NCI-H69 (cell line): ENCODE measurements around the gene RBPJ.

Source experiments
- DNase-seq: peaks from one replicate; lab custom pipeline; 2025; lab: John Stamatoyannopoulos, UW

The RBPJ gene

DNA sequence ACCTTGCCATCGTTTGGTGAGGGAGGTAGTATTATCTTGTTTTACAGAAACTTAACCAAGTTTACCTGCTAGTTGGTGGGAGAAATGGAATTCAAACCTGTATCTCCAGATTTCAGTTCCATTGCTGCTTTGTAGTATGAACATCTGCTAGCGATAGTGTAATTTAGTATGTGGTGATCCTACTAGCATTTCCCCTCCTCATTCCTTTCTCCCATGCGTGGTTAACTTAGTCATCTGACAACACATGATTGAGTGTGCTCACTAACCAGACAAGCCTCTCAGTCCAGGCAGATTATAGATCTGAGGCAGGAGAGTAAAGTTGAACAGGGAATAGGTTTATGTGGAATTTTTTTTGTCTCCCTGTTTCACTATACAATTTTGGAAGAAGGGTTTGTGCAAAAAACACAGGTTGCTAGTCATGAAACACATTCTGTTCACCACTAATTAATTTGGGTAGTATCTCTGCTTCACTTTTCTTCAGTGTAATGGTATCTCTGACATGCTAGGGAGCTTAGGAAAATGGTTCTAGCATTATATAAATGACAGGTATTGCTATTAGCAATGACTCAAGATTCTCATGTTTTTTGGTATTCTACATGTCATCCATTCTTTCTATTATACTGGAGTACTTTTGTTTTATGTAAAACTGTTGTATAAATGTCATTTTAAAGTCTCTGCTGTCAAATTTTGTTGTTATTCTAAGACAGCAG is 21.7 kb downstream of the RBPJ start:
- peak; percentile 24 for DNase-seq

DNA sequence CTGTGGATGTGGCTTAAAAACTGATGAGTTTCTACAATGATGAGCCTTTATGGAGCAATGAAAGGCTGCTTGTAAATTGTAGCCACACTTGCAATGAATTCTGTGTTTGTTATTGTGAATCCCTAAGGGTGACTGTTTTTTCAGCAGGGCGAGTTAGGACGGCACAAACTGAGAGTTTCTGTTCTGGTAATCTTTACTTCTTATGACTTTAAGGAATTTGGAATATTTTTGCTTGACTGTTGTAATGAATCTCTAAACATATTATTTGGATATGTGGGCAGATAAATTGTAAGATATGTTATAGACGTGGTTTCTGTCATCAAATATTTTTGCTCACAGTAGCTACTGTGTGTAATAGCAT is 22.2 kb downstream of the RBPJ start:
- no peak for DNase-seq

- DNase-seq: no peak
These were observed 24.2 kb downstream of the RBPJ start for GRCh38 chr4:26344901-26345564.

DNA sequence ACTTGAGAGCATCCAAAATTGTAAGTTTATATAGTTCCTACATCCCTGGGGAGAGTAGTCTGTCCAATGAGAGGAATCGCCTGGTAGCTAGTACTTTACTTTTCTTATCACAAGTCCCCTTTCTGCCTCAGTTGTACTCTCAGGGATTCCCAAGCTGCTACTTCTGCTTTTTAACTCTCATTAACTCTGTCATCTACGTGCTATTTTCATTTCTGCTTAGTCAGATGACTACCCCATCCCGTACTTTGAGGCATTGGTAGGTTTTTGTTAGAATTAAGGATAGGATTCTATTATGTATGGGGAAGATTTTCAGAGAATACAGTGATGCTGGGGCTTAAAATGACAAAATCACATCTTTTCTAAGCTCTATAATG is 24.7 kb downstream of the RBPJ start:
- DNase-seq: no peak

DNA sequence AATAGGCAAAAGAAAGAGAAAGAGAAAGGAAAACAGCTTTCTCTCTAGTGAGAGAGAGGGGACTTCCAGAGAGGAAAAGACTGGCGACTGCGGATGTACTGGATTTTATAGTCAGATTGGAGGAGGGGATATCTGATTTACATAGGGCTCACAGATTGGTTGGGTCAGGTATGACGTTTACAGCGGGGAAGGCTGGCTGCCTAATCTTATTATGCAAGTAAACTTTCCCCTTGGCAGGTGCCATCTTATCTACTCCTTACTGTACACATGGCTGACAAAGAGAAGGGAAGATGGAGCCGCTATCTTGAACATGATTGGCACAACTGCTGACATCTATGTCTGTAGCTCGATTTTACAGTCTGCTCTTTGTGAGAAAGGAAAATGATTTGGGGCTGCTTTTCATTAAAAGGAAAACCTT is 25.4 kb downstream of the RBPJ start:
- no peak for DNase-seq

- no peak for DNase-seq
These were observed 28.7 kb downstream of the RBPJ start for GRCh38 chr4:26349496-26349895.

DNA sequence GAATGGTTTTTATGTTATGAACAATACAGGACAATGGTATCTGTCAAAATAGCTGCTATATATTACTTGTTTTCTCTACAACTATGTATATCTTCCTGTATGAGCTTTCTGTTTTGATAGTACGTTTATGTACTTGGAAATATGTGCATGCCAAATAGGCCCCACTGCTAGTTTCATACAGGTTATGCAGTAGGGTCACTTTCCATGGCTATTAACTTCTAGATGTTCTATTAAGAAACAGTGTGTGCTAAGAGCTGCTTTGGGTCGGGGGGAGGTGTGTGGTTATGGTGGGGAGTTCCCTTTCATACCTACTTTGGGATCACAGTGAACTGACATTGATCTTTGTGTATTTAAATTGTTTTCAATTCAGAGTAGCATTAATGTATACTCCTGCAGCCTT is 30.9 kb downstream of the RBPJ start:
- no peak for DNase-seq

DNA sequence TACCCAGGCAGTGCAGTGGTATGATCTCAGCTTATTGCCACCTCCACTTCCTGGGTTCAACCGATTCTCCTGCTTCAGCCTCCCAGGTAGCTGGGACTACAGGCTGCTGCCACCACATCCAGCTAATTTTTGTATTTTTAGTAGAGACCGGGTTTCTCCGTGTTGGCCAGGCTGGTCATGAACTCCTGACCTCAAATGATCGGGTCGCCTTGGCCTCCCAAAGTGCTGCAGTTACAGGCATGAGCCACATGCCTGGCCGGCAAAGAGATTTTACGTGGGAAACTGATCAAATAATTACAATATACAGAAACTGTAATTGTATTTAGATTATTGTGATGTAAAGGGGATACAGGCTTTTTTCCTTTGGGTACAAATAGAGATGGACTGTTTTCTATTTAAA is 33.7 kb downstream of the RBPJ start:
- no peak for DNase-seq

DNA sequence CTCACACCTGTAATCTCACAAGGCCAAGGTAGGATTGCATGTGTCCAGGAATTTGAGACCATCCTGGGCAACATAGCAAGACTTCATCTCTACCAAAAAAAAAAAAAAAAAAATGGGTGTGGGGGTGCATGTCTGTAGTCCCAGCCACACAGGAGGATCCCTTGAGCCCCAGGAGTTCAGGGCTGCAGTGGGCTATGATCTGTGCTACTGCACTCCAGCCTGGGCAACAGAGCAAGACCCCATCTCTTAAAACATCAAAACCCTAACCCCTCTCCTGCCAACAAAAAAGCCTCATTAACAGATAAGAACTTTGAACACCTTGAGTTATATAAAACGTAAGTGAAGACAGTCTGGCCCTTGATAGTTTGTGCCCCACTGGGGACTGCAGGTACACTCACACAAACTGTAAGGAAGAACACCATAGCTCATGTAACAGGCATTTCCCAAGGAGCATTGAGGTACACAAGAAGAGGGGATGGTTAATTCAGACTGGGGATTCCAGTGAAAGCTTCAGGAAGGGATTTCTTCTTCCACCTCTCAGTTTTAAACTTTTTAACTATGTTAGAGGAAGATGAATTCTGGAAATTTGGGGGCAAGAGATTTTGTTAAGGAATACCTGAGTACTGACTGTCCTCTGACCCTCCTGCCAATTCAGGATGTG is 34.7 kb downstream of the RBPJ start:
- DNase-seq: no peak

GRCh38 chr4:26356081-26356501 is 35.3 kb downstream of the RBPJ start:
- DNase-seq: no peak

DNA sequence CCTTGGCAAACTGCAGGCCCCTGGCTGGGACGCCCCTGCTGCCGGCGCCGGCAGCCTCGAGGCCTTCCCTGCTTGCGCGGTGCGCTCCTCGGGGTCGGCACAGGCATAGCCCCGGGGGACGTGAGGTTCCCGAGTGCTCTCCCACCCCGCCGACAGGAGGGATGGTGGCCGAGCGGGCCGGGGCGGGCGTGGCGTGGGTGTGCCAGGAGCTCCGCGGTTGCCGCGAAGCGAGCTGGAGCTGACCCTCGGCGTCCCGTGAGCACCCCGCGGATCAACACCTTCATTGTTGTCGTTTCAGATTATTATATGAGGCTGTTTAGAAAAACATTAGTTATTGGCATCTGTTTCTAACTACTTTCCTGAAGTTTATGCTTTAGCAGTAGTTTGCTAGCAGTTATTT is 38.7 kb downstream of the RBPJ start:
- DNase-seq: peak; percentile 38

- DNase-seq: peak; percentile 26
These were observed 39.5 kb downstream of the RBPJ start for GRCh38 chr4:26360273-26360672.

- no peak for DNase-seq
These were observed 40.0 kb downstream of the RBPJ start for GRCh38 chr4:26360864-26361263.

GRCh38 chr4:26361297-26361696 is 40.5 kb downstream of the RBPJ start:
- no peak for DNase-seq

DNA sequence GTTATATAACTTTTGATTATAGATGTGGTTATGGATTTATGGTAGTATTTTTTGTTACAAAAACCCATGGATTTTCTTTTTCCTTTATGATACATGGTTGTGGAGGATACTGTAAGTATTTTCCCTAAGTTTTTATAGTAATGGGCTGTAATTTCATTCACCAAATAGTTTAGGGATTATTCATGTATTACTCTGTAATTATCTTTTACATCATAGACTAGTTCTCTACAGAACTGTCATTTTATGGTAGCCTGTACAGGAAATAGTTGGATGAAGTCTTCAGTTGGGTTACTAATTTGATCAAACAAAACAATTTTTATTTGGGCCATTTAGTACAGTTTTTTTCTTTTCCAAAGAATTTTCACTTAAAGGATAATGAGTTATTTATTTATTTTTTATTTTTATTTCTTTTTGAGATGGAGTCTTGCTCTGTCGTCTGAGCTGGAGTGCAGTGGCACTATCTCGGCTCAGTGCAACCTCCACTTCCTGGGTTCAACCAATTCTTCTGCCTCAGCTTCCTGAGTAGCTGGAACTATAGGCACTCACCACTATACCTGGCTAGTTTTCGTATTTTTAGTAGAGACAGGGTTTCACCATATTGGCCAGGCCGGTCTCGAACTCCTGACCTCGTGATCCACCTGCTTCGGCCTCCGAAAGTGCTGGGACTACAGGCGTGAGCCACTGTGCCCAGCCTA is 42.1 kb downstream of the RBPJ start:
- no peak for DNase-seq

GRCh38 chr4:26365537-26366150 is 44.8 kb downstream of the RBPJ start:
- no peak for DNase-seq

- DNase-seq: no peak
These were observed 47.0 kb downstream of the RBPJ start for GRCh38 chr4:26367811-26368210.

GRCh38 chr4:26368685-26369084 is 47.9 kb downstream of the RBPJ start:
- peak; percentile 43 for DNase-seq

- DNase-seq: no peak
These were observed 48.3 kb downstream of the RBPJ start for GRCh38 chr4:26369132-26369531.

- DNase-seq: no peak
These were observed 48.8 kb downstream of the RBPJ start for GRCh38 chr4:26369581-26369980.

- no peak for DNase-seq
These were observed 51.3 kb downstream of the RBPJ start for GRCh38 chr4:26372076-26372475.

DNA sequence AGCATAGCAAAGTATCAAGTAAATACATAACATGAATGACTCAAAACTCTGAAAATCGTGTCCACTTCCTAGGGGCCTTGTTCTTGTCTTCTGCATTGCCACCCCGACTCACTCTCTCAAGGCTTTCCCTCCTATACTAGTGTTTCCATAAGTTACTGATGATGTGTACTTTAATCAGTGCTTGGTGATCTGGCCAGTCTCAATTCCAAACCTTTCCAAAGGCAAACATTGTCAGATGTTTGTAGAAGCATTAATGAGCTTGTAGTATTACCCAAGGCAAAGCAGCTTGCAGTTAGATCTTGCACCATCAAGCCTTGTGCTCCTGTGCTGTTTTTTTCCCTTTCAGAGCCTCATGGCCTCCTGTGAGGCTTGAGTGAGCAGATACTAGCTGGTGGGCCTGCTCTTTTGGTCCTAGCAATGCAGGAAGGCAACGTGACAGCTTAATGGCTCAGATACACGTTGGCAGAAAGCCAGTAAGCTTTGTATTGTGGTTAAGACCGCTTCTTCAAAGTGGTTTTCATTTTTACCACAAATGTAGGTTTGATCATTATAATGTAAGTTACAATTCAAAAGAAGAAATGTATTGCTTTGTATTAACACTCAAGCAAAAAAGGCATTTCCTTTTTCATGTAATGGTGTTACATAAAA is 51.8 kb downstream of the RBPJ start:
- peak; percentile 85 for DNase-seq
